H7 (cell line): ENCODE results near the gene NMNAT3. TPM values are rescaled to one million over a fixed set of nuclear protein-coding genes. Genes with fewer than 3 reads are reported as not detected.

ENCODE experiments used
- DNase-seq: peaks from one replicate; pipeline ENCODE4 v3.0.0; 2012
- H3K27me3 ChIP-seq: 2 replicates; pipeline ENCODE4 v1.6.0; 2011; ENCODE audit warnings: mild to moderate bottlenecking, low read length; ENCODE audit not compliant: control insufficient read depth, insufficient read depth
- H3K36me3 ChIP-seq: replicated peaks from 2 replicates; pipeline ENCODE4 v1.5.1; 2011; ENCODE audit warnings: low read length; ENCODE audit not compliant: control insufficient read depth, insufficient read depth
- H3K4me3 ChIP-seq: 2 replicates; pipeline ENCODE4 v1.5.1; 2011; ENCODE audit warnings: low read depth, mild to moderate bottlenecking, control low read depth, low read length, moderate library complexity; ENCODE audit not compliant: insufficient read depth
- total RNA-seq: library from RNA; depleted of rRNA; stranded (reverse); fragments of >200 nt; shearing (Covaris generic); gene quantifications from 2 replicates; pipeline ENCODE4 v1.2.3, GENCODE V29; 2014

NMNAT3 gene
- total RNA-seq, 1 experiment from 2014 or later = 4.7 TPM

DNA sequence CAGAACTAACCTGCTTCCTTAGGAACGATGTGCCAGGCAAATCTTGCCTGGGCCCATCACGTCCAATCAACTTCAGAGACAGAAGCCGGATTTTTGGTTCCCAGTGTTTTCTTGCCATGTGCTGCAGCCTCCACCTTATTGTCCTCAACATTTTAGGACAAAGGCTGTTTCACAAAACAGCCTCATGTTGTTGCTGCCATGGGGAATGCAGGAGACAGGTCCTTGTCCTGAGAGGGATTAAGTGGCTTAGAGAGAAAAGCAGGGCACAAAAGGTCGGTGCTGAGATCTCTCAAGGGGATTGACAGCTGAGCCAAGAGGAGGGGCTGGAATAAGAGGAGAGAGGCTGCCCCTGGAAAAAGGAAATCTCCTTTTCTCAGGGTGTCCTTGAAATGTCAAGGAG is 11.3 kb upstream of the NMNAT3 start:
- no peaks in the 10 kb centered on the region for H3K27me3 ChIP-seq
- no peak overlapping the region for H3K4me3 ChIP-seq
- no peak for DNase-seq
- no peaks in the 10 kb centered on the region for H3K36me3 ChIP-seq

DNA sequence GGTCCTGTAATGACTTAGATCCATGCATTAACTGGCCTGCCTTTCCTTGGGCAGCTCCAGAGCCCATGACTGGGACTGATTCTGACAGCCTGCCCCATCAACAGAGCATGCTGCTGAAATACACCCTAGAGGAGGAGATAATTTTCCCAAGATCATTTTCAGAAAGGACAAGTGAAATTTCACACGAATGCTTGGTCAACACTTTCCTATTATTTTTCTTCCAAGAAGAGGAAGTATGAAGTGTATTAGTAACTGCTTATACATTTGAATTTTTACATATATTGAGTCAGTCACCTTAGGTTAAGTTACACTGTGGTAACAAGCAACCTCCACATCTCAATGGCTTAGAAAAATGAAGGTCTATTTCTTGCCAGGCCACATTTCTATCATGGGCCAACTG is 9.7 kb upstream of the NMNAT3 start:
- Histone ChIP-seq H3K4me3 (no peak overlapping the region), H3K36me3 (no peaks in the 10 kb centered on the region), H3K27me3 (no peaks in the 10 kb centered on the region)
- DNase-seq = no peak

DNA sequence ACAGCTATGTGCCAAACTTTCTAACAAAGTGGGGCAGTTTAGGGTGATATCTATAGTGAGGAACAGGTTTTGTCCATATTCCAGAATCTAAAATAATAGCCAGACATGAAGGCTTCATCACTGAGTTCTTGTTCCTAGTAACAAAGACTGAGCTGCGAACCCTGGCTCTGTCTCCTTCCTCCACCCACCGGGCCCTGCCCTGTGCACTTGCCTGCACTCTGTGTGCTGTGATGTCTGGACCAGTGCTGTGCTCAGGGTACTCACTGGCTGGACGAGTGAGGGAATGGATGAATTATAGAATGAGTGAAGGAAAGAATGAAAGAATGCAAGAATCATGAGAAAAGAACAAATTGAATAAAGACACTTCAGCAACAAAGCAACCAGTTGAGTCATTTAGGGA is 8.9 kb upstream of the NMNAT3 start:
- DNase-seq = no peak
- Histone ChIP-seq H3K4me3 (no peak overlapping the region), H3K36me3 (no peaks in the 10 kb centered on the region), H3K27me3 (no peaks in the 10 kb centered on the region)

DNA sequence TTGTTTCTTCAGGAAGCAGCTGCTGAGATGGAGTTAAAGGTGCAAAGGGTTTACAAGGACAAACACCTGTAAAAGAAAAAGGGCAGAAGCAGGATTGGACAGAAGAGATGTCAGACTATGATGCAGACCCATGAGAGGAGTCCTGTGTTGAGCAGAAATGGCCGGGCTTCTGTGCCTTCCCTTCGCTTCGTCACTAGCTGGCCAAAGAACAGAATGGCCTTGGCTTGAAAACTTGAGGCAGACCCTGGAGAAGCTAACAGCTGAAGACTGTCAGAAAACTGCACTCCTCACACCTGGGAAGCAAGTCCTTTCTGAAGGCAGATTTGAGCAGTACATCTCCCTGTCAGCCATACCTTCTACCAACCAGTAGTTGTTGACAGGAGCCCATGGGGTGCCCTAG is 8.4 kb upstream of the NMNAT3 start:
- no peaks in the 10 kb centered on the region for H3K36me3 ChIP-seq
- H3K4me3 ChIP-seq = no peak overlapping the region
- no peaks in the 10 kb centered on the region for H3K27me3 ChIP-seq
- no peak for DNase-seq

DNA sequence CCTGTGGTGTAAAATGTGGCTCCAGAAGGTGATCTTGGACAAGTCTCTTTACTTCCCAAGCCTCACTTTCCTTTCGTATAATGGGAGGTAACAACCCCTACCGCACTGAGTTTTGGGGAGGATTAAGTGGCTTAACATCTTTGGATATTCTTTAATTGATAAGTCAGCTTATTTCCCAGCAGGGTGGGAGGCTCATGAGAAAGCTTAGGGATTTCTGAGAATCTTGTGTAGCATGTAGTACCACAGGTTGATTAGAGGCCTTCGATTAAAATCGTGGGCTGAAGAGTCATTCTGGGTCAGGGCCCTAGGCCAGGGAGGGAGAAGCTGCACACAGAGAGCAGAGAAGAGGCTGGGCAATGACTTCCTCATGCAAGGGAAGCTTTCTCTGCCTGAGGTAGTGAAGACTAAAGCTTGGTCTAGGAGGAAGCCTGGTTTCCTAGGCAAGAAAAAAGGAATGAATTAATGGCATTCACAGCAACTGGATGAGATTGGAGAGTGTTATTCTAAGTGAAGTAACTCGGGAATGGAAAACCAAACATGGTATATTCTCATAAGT is 1.5 kb upstream of the NMNAT3 start:
- Histone ChIP-seq H3K27me3 (peaks cover 20% of the 10 kb centered on the region), H3K36me3 (no peaks in the 10 kb centered on the region), H3K4me3 (no peak overlapping the region)
- no peak for DNase-seq

DNA sequence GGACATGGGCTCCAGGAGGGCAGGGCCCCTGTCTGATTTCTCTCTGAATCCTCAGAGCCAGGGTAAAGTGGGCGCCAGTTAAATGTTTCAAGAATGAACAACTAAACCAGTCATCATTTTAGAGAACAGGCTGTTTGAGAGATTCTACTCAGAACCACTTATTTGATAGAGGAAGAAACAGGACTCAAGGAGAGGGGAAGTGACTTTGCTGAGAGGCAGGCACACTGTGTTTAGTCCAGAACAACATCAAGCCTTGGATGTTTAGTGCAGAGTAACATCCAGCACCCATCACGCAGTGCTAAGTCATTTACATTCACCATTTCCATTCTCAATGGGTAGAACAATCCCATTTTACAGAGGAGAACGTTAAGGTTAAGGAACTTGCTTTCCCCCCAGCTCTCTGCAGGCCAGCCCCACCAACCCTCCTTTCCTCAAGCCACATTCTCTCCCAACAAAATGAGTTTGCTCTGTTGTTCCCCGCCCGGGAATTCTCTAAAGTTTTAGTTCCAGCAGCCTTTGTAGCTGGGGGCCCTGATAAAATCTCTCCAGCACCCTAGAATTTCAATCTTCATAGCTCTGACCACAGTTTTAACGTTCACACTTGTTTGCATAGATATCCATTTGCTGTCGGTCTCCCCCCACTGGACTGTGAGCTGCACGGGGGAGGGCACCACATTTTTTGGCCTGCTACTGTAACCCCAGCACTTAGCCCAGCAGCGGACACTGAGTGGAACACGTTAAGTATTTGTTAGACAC is 962 bp downstream of the NMNAT3 start:
- H3K36me3 ChIP-seq = no peaks in the 10 kb centered on the region
- H3K27me3 ChIP-seq = peaks cover 20% of the 10 kb centered on the region
- H3K4me3 ChIP-seq = peak overlapping the region; percentile 68
- DNase-seq = no peak

DNA sequence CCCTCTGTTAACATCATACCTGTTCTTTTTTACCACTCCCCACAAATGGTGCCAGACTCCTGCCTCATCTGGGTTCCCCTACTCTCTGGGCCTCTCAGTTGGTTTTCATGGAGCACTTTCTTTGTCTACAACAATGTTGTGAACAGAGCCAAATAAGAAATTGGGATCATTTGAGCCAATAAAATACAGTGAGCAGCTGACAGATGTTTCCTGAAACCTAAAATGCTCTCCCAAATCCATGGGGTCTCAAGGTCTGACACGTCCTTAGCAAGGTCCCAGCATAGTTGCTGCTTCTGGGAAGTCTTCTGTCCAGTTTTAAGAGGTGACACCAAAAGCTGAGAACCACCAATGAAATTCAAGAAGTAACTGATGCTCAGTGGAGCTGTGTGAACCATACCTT is 1.7 kb downstream of the NMNAT3 start:
- Histone ChIP-seq H3K27me3 (peaks cover 20% of the 10 kb centered on the region), H3K36me3 (no peaks in the 10 kb centered on the region), H3K4me3 (no peak overlapping the region)
- DNase-seq = no peak

DNA sequence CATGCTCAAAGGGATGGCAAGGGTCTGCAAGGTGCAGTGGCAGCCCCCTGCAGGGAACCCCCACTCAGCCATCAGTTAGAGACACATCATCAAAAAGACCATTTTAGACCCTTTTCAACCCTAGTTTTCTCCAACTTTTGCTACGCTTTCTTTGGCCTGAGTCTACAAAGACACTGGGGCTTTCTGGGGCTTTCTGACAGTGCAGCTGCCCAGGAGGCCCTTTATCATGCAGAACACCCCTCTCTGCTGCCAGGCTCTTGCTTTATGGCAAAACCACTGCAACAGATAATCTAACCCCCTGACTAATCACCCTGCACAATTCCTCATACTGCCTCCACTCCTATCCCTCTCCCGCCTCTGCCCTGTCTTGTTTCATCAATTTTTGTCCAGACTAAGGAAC is 2.4 kb downstream of the NMNAT3 start:
- DNase-seq = peak; percentile 61
- H3K4me3 ChIP-seq = no peak overlapping the region
- H3K27me3 ChIP-seq = peaks cover 20% of the 10 kb centered on the region
- no peaks in the 10 kb centered on the region for H3K36me3 ChIP-seq

DNA sequence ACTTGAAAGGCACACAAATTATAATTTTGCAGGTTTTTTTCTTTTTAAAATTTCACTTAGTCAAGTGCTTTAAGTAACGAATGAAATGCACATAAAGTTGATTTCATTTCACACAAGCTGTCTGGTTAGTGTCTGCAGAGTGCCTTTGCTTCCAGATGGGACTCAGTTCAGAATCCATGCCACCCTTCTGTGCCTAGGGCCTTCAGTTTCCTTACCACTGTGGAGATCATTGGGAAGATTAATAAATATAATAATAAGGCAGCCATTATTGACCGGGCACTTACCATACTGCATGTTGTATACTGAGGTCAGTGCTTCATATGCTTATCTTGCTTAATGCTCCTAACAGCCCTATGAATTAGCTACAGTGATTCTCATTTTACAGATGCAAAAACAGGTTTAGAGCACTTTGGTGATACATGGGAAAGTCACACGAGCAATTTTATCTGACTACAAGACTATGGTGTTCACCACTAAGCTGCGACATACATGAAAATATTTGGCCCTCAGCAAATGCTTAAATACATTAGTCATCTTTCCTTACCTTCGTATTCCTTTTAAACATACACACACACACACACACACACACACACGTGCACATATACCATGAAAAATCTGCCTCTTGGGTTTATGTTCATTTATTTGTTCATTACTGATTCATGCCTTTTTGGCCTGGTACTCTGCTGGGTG is 3.1 kb downstream of the NMNAT3 start:
- peaks cover 20% of the 10 kb centered on the region for H3K27me3 ChIP-seq
- no peak for DNase-seq
- no peaks in the 10 kb centered on the region for H3K36me3 ChIP-seq
- no peak overlapping the region for H3K4me3 ChIP-seq

DNA sequence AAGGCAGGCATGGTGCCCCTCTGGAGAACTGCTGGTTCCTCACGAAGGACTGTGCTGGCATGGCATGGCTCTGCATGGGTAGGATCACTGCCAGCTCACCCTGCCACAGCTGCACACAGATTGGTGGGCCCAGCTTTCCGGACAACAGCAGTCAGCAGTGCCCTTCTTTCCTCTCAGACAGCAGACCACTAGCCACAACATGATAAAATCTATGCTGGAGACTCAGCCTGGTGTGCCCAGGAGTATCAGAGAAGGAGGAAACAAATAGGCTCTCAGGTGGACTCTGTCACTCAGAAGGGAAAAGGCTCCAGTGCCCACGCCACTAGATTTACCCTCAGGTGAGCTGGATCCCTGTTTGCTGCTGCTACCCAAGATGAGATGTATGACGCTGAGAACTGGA is 4.9 kb downstream of the NMNAT3 start:
- no peak overlapping the region for H3K4me3 ChIP-seq
- no peak for DNase-seq
- H3K27me3 ChIP-seq = peaks cover 19% of the 10 kb centered on the region
- no peaks in the 10 kb centered on the region for H3K36me3 ChIP-seq

DNA sequence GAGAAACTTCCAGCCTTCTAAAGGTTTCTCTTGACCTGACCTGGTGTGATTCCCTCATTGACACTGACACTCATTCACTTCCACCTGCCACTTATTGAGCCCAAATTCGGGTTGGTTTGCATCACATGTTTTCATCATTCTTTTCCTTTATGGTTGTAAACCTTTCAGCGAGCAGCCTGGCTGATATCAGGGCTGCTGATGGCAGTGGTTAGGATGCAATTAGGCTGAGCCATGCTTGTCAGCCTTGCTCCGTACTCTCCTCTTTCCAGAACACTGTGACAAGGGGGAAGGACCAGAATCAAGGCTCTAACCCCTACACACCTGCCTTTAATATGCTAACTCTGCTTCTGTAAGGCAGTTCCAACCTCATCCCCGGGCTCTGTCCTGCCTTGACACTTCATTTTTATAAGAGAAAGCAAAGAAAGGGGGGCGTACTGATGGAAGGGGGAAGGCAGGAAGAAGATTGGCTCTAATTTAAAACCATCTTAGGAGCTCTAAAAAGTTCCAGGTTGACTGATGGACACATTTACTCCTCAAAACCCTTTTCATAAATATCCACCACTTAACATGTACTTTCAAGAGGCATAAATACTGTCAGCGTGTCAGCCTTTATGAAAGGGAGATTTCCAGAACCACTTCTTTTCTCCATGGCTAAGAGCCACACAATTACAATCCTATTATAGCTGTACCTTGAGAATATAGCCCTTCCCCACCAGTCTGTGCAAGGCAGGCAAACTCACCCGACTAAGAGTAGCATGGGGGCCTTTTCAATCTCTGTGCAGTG is 5.7 kb downstream of the NMNAT3 start:
- no peaks in the 10 kb centered on the region for H3K36me3 ChIP-seq
- H3K27me3 ChIP-seq = peaks cover 13% of the 10 kb centered on the region
- no peak for DNase-seq
- H3K4me3 ChIP-seq = no peak overlapping the region

DNA sequence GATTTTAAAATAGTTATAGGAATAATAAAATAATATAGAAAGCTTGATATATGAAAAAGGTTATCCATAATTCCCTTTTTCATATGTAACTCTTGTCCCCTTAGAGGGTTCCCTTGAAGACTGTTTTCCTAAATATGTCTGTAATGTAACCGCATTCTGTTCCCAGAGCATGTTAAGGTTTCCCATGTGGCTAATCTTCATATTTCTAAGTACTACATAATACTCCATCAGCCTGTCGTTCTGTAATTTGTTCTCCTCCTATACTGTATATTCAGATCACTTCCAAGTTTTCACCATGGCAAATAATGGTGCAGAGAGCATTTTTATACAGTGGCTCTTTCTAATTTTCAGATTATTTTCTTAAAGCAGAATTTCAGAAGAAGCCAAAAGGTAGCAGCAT is 6.7 kb downstream of the NMNAT3 start:
- DNase-seq = no peak
- H3K27me3 ChIP-seq = peaks cover 4% of the 10 kb centered on the region
- no peaks in the 10 kb centered on the region for H3K36me3 ChIP-seq
- no peak overlapping the region for H3K4me3 ChIP-seq

DNA sequence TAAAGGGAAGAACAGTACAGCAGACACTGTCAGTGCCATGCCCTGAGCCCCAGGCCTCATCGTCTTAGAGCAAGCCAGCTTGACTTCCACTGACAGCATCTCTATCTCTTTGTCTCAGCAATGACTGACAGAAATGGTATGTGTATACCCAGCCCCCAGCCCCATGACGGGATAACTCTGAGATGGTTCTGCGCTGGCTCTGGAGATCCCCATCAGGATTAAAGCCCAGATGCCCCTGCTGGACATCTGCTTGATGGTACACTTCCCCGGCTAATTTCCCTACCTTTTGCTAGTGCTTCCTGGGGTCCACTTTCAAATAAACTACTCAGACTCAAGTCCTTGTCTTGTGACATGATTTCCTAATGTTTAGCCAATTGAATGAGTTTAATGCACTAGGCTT is 7.6 kb downstream of the NMNAT3 start:
- DNase-seq = no peak
- Histone ChIP-seq H3K4me3 (no peak overlapping the region), H3K27me3 (no peaks in the 10 kb centered on the region), H3K36me3 (no peaks in the 10 kb centered on the region)

DNA sequence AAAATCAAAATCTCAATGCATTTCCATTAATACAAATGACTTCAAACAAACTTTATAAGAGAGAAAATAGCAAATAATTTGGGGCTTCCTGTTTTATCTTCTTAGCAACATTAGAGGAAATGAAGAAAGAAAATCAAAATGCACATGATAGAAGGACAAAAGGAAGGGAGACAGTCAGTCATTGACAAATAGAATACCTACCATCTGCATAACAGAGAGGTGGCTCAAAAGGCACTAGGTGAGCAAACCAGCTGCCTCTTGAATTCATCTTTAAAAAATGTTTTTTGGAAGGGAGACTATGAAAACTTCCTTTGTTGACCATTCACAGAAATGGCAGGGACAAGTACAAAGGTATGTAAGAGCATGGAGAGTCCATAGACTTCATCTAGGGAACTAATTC is 9.4 kb downstream of the NMNAT3 start:
- no peaks in the 10 kb centered on the region for H3K36me3 ChIP-seq
- no peak overlapping the region for H3K4me3 ChIP-seq
- no peaks in the 10 kb centered on the region for H3K27me3 ChIP-seq
- no peak for DNase-seq

DNA sequence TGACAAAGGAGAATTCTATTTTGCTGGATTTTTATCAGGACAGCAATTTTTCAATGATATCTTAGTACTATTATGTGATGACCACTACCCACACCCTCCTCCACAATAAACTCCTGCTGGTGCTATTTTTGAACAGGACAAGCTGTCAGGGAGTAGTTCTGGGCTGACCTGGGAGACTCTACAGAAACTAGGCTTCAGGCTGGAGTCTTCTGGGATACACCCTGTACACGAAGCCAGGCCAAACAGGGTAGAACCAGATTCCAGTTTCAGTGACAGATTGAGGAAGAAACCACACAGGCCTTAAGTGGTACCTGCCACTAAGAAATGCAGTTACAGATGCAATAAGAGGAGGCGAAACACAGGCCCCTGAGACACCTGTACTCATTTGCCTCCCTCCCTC is 12.8 kb downstream of the NMNAT3 start:
- DNase-seq = no peak
- H3K27me3 ChIP-seq = no peaks in the 10 kb centered on the region
- H3K36me3 ChIP-seq = no peaks in the 10 kb centered on the region
- H3K4me3 ChIP-seq = no peak overlapping the region
